Suprapubic skin (tissue), 4 donors: ENCODE results near the gene TIE1. TPM values are rescaled to one million over a fixed set of nuclear protein-coding genes. Genes with fewer than 3 reads are reported as not detected.

Source experiments
- DNase-seq, 2 donors: peaks; one replicate each; pipeline ENCODE4 v3.0.0-alpha.2; 2019; ENCODE audit warnings: low spot score in 2 of 2
- H3K27ac ChIP-seq: fragments of 200-600 bp; sonication (generic); one replicate; pipeline ENCODE4 v1.5.1; 2019
- H3K27me3 ChIP-seq: fragments of 200-600 bp; sonication (generic); one replicate; pipeline ENCODE4 v1.5.1; 2019
- H3K36me3 ChIP-seq: fragments of 200-600 bp; sonication (generic); one replicate; pipeline ENCODE4 v1.5.1; 2019
- H3K4me1 ChIP-seq: fragments of 200-600 bp; sonication (generic); one replicate; pipeline ENCODE4 v1.5.1; 2019
- H3K4me3 ChIP-seq: fragments of 200-600 bp; sonication (generic); one replicate; pipeline ENCODE4 v1.5.1; 2019; ENCODE audit warnings: mild to moderate bottlenecking
- H3K9me3 ChIP-seq: fragments of 200-600 bp; sonication (generic); one replicate; pipeline ENCODE4 v1.5.1; 2019
- EP300 ChIP-seq: sonication (generic); formaldehyde crosslinking; IDR thresholded peaks from one replicate; pipeline ENCODE4 v1.6.1; 2017; ENCODE audit warnings: antibody characterized with exemption
- POLR2A ChIP-seq, 2 donors: fragments of 450-650 bp; IDR thresholded peaks; one replicate each; pipeline ENCODE4 v1.6.1; 2017; ENCODE audit warnings: antibody characterized with exemption in 2 of 2, mild to moderate bottlenecking in 2 of 2, moderate library complexity in 2 of 2
- POLR2AphosphoS5 ChIP-seq, 3 donors: sonication (generic); formaldehyde crosslinking; IDR thresholded peaks; one replicate each; pipeline ENCODE4 v1.6.1; 2017; ENCODE audit warnings: antibody characterized with exemption in 3 of 3
- WGBS: methylation state at CpG from one replicate; pipeline ENCODE4 v1.1.5; 2018; 5-methylcytosine and 5-hydroxymethylcytosine counted together
- total RNA-seq, 4 donors: library from RNA; depleted of rRNA; stranded (reverse); fragments of >200 nt; gene quantifications; one replicate each; pipeline ENCODE4 v1.1.0, GENCODE V29; 2016
- TF ChIP-seq, protein P1 (sequence below), 2 donors: fragments of 200-600 bp in 1 of 2; fragments of 450-650 bp in 1 of 2; sonication (generic) in 1 of 2; IDR thresholded peaks; one replicate each; pipeline ENCODE4 v1.5.1; 2016 to 2019; ENCODE audit warnings: antibody characterized with exemption in 2 of 2, mild to moderate bottlenecking in 1 of 2, moderate library complexity in 1 of 2

The TIE1 gene
- total RNA-seq, 4 donors from 2014 or later = 5.4 to 19.0 (median 11.3) TPM

DNA sequence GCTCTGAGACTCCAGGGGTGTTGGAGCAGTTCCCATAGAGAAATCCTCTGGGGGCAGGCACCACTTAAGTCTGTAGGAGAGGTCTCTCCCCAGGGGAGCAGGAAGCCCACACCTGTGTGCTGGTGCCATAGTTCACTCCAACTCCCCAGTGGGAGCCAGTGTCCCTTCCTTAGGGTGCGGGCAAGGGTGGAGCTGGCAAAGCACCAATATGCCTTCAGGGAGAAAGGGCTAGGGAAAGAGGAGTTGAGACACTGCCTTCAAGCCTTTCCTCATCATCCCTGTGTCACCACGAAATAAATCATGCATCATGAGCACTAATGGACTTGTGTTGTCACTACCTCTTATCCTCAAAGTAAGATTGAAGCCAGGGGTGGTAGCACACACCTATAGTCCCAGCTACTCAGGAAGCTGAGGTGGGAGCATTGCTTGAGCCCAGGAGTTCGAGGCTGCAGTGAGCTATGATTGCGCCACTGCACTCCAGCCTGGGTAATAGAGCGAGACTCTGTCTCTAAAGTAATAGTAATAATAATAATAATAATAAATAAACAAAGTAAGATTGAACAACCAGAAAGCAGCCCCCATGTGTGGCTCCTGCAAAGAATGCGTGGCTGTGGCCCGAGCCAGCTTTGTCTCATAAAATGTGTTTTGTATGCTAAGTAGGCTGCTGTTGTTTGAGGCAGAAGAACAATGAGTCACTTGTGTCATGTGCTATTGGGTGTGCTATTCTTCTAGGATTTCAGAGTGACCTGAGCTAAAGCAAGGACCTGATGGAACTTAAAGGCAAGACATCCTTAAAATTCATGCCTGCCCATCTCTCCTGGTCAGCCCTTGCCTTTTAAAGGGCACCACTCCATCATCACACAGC, 6.7 kb upstream of the TIE1 start:
- Histone ChIP-seq H3K4me3 (no peak overlapping the region), H3K9me3 (no peaks in the 10 kb centered on the region), H3K27me3 (no peaks in the 10 kb centered on the region), H3K36me3 (no peaks in the 10 kb centered on the region), H3K4me1 (peaks cover 36% of the 10 kb centered on the region), H3K27ac (peak overlapping the region; percentile 73)
- TF ChIP-seq EP300 (no peak), POLR2A (IDR thresholded peaks at IDR 0.05) (no peak), POLR2AphosphoS5 (IDR thresholded peaks at IDR 0.05) (no peak)
- TF ChIP-seq, protein P1, sequence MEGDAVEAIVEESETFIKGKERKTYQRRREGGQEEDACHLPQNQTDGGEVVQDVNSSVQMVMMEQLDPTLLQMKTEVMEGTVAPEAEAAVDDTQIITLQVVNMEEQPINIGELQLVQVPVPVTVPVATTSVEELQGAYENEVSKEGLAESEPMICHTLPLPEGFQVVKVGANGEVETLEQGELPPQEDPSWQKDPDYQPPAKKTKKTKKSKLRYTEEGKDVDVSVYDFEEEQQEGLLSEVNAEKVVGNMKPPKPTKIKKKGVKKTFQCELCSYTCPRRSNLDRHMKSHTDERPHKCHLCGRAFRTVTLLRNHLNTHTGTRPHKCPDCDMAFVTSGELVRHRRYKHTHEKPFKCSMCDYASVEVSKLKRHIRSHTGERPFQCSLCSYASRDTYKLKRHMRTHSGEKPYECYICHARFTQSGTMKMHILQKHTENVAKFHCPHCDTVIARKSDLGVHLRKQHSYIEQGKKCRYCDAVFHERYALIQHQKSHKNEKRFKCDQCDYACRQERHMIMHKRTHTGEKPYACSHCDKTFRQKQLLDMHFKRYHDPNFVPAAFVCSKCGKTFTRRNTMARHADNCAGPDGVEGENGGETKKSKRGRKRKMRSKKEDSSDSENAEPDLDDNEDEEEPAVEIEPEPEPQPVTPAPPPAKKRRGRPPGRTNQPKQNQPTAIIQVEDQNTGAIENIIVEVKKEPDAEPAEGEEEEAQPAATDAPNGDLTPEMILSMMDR (IDR thresholded peaks at IDR 0.05) = no peak
- no peak for DNase-seq
- 62% methylated on average over 7 of the region's 7 CpGs for WGBS

DNA sequence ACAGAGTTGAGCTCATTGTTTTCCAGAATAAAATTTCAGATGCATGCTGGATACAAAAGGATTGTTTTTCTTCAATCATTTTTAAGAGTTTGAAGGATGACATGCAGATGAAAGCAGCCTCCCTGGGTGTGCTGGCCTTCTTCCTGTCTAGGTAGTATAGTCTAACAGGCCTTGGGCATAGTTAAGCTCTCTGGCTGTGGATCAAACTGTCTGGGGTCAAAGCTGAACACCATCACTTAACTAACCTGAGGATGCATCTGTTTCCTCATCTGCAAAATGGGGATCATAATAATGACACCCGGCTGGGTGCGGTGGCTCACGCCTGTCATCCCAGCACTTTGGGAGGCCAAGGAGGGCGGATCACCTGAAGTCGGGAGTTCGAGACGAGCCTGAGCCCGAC, 6.0 kb upstream of the TIE1 start:
- Histone ChIP-seq H3K27ac (peak overlapping the region; percentile 73), H3K36me3 (no peaks in the 10 kb centered on the region), H3K4me3 (no peak overlapping the region), H3K4me1 (peaks cover 36% of the 10 kb centered on the region), H3K9me3 (no peaks in the 10 kb centered on the region), H3K27me3 (no peaks in the 10 kb centered on the region)
- TF ChIP-seq POLR2A (IDR thresholded peaks at IDR 0.05) (no peak), POLR2AphosphoS5 (IDR thresholded peaks at IDR 0.05) (no peak), EP300 (no peak)
- TF ChIP-seq, protein P1 (IDR thresholded peaks at IDR 0.05) = no peak
- WGBS = 77% methylated on average over 8 of the region's 8 CpGs
- no peak for DNase-seq

DNA sequence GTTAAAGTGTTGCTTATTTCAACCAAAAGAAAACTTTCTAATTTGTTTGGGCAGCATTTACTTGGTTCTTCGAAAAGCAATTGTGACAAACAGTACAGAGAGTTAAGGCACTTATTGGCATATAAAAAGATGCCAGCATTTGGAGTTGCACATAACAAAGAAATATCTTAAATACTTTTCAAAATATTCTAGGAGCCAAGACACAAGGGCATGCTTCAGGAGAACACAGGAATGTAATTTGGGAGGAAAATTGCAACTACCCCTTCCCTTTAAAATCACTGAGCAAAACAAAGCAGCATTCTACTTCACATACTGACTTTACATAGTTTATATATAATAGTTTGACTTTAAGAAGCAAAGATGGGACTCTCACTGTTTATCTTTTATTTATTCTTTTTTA, 4.6 kb upstream of the TIE1 start:
- H3K4me3 ChIP-seq = no peak overlapping the region
- H3K36me3 ChIP-seq = no peaks in the 10 kb centered on the region
- no peak for DNase-seq
- H3K4me1 ChIP-seq = peaks cover 36% of the 10 kb centered on the region
- H3K27me3 ChIP-seq = no peaks in the 10 kb centered on the region
- TF ChIP-seq POLR2AphosphoS5 (IDR thresholded peaks at IDR 0.05) (no peak), POLR2A (IDR thresholded peaks at IDR 0.05) (no peak), EP300 (no peak)
- TF ChIP-seq, protein P1 (IDR thresholded peaks at IDR 0.05) = no peak
- H3K27ac ChIP-seq = peak overlapping the region; percentile 73
- no peaks in the 10 kb centered on the region for H3K9me3 ChIP-seq
- WGBS = 45% methylated on average over 1 of the region's 1 CpG

DNA sequence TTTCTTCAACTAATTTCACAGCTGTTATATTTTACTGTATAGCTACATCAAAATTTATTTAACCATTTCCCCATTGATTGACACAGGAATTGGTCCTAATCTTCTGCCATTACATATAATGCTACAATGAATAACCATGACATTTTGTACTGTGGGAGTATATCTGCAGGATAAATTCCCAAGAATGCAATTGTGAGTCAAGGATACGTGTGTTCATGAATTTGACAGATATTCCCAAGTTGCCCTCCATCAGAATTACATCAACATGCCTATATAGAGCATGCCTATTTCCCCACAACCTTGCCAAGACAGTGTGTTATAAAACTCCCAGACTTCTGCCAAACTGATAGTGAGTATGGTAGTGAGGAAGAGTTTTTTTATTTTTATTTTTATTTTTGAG, 2.7 kb upstream of the TIE1 start:
- peaks cover 36% of the 10 kb centered on the region for H3K4me1 ChIP-seq
- DNase-seq = no peak
- H3K9me3 ChIP-seq = no peaks in the 10 kb centered on the region
- TF ChIP-seq POLR2AphosphoS5 (IDR thresholded peaks at IDR 0.05) (no peak), POLR2A (IDR thresholded peaks at IDR 0.05) (no peak), EP300 (no peak)
- TF ChIP-seq, protein P1 (IDR thresholded peaks at IDR 0.05) = no peak
- no peak overlapping the region for H3K27ac ChIP-seq
- no peaks in the 10 kb centered on the region for H3K36me3 ChIP-seq
- 85% methylated on average over 1 of the region's 1 CpG for WGBS
- H3K4me3 ChIP-seq = no peak overlapping the region
- H3K27me3 ChIP-seq = no peaks in the 10 kb centered on the region

DNA sequence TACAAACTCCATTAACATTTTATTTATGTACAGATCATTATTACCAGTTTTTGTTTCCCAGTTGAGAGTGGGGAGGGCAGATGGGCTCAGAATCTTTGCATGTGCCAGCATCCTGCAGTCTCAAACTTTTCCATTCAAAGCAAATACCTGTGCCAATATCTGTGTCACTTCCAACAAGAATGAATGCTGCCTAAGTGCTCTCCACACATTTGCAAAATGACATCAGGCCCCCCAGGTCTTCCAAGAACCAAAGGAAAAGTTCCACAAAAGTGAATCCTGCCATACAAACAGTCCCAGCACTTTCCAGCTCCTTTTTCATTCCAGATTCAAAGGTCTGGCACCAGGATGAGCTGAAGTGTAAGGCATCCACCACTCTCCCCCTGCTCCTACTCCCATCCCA, 1.7 kb upstream of the TIE1 start:
- Histone ChIP-seq H3K4me1 (peaks cover 35% of the 10 kb centered on the region), H3K27me3 (no peaks in the 10 kb centered on the region), H3K36me3 (no peaks in the 10 kb centered on the region), H3K27ac (no peak overlapping the region), H3K9me3 (no peaks in the 10 kb centered on the region), H3K4me3 (no peak overlapping the region)
- no peak for DNase-seq
- TF ChIP-seq POLR2AphosphoS5 (IDR thresholded peaks at IDR 0.05) (no peak), EP300 (no peak), POLR2A (IDR thresholded peaks at IDR 0.05) (no peak)
- TF ChIP-seq, protein P1 (IDR thresholded peaks at IDR 0.05) = no peak
